Activated B cell treated with CpG ODN at 0.5 μM for 24 hours (primary cell): ENCODE measurements around the gene RGN. TPM values are rescaled to one million over a fixed set of nuclear protein-coding genes. Genes with fewer than 3 reads are reported as not detected.

ENCODE experiments used
- ATAC-seq: fragments of 200-7000 bp; cut with Tn5 transposase; one replicate; pipeline ENCODE4 v1.10.0; 2021; ENCODE audit warnings: low read depth, mild to moderate bottlenecking, moderate library complexity
- CTCF ChIA-PET: fragments of 350-600 bp; sonication (Branson Sonifier 250); formaldehyde crosslinking; loops from one replicate; lab custom pipeline; 2021; ENCODE audit warnings: antibody characterized with exemption; lab: Charles Lee
- POLR2A ChIA-PET: fragments of 350-600 bp; sonication (Branson Sonifier 250); formaldehyde crosslinking; loops from one replicate; lab custom pipeline; 2021; ENCODE audit warnings: antibody characterized with exemption; lab: Charles Lee
- DNase-seq: peaks from one replicate; pipeline ENCODE4 v3.0.0; 2022
- H3K27ac Mint-ChIP-seq: one replicate; pipeline ENCODE4 v1.8.0; 2020; ENCODE audit warnings: mixed read lengths
- H3K27me3 Mint-ChIP-seq: one replicate; pipeline ENCODE4 v1.8.0; 2021; ENCODE audit warnings: mixed read lengths
- H3K36me3 Mint-ChIP-seq: one replicate; pipeline ENCODE4 v1.8.0; 2021; ENCODE audit warnings: low read depth, mixed read lengths
- H3K4me1 Mint-ChIP-seq: one replicate; pipeline ENCODE4 v1.8.0; 2021; ENCODE audit warnings: mixed read lengths
- H3K4me3 Mint-ChIP-seq: one replicate; pipeline ENCODE4 v1.8.0; 2020; ENCODE audit warnings: mild to moderate bottlenecking, mixed read lengths
- H3K9me3 Mint-ChIP-seq: one replicate; pipeline ENCODE4 v1.8.0; 2020; ENCODE audit warnings: mixed read lengths
- intact Hi-C: fragments of 100-400 bp; cut with micrococcal nuclease; formaldehyde crosslinking; loops from one replicate; pipeline ENCODE4 v1.15.1; 2024
- total RNA-seq: library from RNA; stranded (reverse); gene quantifications from 2 replicates; pipeline ENCODE4 v1.2.3, GENCODE V29; 2022
- TF ChIP-seq, protein P1 (sequence below): fragments of 200-600 bp; IDR thresholded peaks from one replicate; pipeline ENCODE4 v1.8.0; 2022; ENCODE audit warnings: antibody characterized with exemption, mild to moderate bottlenecking

RGN gene
- total RNA-seq, 1 donor from 2014 or later, result 0.27 TPM

DNA sequence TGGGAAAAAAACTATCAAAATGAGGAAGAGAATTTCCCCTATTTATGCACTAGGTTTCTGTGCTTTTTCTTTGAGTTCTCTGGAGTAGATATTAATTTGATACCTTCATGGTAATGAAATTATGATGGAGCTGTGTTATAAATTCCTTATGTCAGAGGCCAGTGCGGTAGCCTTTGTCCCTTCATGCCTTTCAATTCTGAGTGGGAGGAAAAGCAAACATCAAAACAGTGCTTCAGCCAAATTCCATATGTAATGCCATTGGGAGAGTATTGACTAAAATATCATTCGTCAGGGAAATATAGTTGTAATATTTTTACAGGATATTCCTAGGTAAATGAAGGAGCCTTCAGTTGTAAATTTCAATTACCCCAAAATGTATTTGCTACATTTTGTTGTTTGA lies 17.5 kb upstream of the RGN start:
- ChIA-PET POLR2A (no interaction called here), CTCF (no interaction called here)
- H3K36me3 Mint-ChIP-seq, result peaks cover 49% of the 10 kb centered on the region
- ATAC-seq (no peak), DNase-seq (no peak)
- no peak overlapping the region for H3K27ac Mint-ChIP-seq
- no peaks in the 10 kb centered on the region for H3K9me3 Mint-ChIP-seq
- H3K4me1 Mint-ChIP-seq, result no peaks in the 10 kb centered on the region
- TF ChIP-seq, protein P1, sequence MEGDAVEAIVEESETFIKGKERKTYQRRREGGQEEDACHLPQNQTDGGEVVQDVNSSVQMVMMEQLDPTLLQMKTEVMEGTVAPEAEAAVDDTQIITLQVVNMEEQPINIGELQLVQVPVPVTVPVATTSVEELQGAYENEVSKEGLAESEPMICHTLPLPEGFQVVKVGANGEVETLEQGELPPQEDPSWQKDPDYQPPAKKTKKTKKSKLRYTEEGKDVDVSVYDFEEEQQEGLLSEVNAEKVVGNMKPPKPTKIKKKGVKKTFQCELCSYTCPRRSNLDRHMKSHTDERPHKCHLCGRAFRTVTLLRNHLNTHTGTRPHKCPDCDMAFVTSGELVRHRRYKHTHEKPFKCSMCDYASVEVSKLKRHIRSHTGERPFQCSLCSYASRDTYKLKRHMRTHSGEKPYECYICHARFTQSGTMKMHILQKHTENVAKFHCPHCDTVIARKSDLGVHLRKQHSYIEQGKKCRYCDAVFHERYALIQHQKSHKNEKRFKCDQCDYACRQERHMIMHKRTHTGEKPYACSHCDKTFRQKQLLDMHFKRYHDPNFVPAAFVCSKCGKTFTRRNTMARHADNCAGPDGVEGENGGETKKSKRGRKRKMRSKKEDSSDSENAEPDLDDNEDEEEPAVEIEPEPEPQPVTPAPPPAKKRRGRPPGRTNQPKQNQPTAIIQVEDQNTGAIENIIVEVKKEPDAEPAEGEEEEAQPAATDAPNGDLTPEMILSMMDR, result no peak
- intact Hi-C loops, result no loop called here
- no peaks in the 10 kb centered on the region for H3K27me3 Mint-ChIP-seq
- H3K4me3 Mint-ChIP-seq, result no peak overlapping the region

DNA sequence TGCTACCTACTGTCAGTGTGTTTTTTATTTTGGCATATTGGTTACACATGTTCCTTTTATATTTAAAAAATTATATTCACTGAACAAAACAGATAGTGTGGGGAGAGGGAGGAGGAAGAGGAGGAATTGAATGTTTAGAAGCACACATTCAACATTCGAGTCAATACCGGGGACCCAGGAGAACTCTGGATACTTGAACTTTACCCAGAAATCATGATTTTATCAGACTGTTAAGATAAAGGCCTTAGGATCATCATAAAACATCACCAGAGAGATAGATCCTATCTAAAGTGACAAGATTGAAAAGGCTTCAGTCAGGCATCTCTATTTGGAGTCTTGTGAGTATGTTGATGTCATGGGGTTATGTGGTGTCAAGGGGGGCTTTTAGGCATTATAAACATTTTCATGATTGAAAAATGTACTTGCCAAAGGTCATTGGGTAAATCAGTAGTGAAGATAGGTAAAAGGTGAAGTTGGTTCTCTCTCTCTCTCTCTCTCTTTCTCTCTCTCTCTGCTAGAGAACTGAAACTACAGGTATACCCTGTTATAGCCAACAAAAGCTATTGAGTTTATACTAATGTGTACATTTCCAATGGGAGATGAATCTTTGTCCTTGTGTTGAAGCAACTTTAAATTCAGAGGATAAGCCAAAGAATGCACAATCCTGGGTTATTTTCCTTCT lies 16.9 kb upstream of the RGN start:
- H3K27ac Mint-ChIP-seq, result no peak overlapping the region
- H3K27me3 Mint-ChIP-seq, result no peaks in the 10 kb centered on the region
- no peaks in the 10 kb centered on the region for H3K4me1 Mint-ChIP-seq
- ChIA-PET CTCF (interaction anchor here (0.9 kb wide), 1 partner anchor 84 kb away, joined by 3 read pairs; no protein-coding TSS in a partner anchor), POLR2A (no interaction called here)
- intact Hi-C loops, result no loop called here
- ATAC-seq (no peak), DNase-seq (no peak)
- peaks cover 42% of the 10 kb centered on the region for H3K36me3 Mint-ChIP-seq
- TF ChIP-seq, protein P1, result no peak
- H3K9me3 Mint-ChIP-seq, result no peaks in the 10 kb centered on the region
- H3K4me3 Mint-ChIP-seq, result no peak overlapping the region

DNA sequence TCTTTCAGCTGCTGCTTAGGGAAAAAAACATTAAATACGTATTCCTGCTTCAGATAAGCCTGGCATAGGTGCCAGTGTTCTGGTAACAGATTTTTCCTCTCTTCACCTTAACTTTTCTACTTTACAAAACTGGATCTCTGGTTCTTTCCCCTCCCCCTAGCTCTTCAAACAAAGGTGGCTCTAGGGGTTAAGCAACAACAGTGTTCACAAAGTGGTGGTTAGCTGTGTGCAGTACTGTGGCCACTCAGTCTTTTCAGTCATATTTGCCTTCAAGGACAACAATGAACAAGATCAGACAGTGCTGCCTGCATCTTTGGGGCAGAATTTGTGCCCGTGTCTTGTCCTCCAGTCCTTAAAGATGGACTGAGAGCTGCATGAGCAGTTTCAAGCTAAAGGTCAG lies 15.1 kb upstream of the RGN start:
- POLR2A ChIA-PET, result no interaction called here
- H3K9me3 Mint-ChIP-seq, result no peaks in the 10 kb centered on the region
- H3K4me1 Mint-ChIP-seq, result no peaks in the 10 kb centered on the region
- CTCF ChIA-PET, result no interaction called here
- DNase-seq, result no peak
- H3K36me3 Mint-ChIP-seq, result peaks cover 26% of the 10 kb centered on the region
- TF ChIP-seq, protein P1, result no peak
- H3K27ac Mint-ChIP-seq, result no peak overlapping the region
- intact Hi-C loops, result no loop called here
- no peak for ATAC-seq
- H3K4me3 Mint-ChIP-seq, result no peak overlapping the region
- H3K27me3 Mint-ChIP-seq, result no peaks in the 10 kb centered on the region

DNA sequence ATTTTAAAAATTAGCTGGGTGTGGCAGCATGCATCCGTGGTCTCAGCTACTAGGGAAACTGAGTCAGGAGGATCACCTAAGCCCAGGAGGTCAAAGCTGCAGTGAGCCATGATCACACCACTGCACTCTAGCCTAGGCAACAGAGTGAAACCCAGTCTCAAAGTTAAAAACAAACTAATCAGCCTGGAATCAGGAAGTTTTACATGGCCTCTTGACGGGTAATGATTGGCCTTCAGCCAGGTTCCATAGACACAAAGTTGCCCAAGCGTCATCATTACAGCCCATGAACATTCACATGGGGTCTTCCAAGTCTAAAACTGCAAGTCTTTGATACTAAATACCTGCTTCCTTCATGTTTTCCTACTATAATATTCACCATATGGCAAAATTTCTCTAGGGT lies 10.0 kb upstream of the RGN start:
- TF ChIP-seq, protein P1, result no peak
- Mint-ChIP-seq H3K4me3 (no peak overlapping the region), H3K27me3 (no peaks in the 10 kb centered on the region), H3K9me3 (no peaks in the 10 kb centered on the region), H3K4me1 (no peaks in the 10 kb centered on the region), H3K36me3 (peaks cover 1% of the 10 kb centered on the region), H3K27ac (no peak overlapping the region)
- DNase-seq, result no peak
- POLR2A ChIA-PET, result interaction anchor here (0.6 kb wide), 1 partner anchor 11 kb away, joined by 8 read pairs; no protein-coding TSS in a partner anchor
- intact Hi-C loops, result no loop called here
- ATAC-seq, result no peak
- CTCF ChIA-PET, result no interaction called here

DNA sequence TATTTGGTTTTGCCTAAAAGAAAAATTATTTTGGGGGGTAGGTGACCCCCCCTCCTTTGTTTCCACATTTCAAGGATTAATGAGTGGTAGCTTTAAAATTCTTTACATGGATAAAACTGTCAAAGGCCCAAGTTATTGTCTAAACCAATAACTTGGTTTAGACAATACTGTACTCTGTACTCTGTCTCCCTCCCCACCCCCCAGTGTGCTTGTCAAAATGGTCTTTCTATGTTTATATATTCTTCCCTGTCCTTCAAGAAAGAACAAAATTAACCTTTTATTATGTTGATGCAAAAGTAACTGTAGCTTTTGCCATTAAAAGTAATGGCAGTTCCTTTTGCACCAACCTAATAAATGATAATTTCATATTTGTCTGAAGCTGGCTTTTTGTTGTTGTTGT lies 9.5 kb upstream of the RGN start:
- H3K27me3 Mint-ChIP-seq, result no peaks in the 10 kb centered on the region
- POLR2A ChIA-PET, result interaction anchor here (0.6 kb wide), 1 partner anchor 10 kb away, joined by 8 read pairs; no protein-coding TSS in a partner anchor
- intact Hi-C loops, result no loop called here
- H3K9me3 Mint-ChIP-seq, result no peaks in the 10 kb centered on the region
- H3K36me3 Mint-ChIP-seq, result no peaks in the 10 kb centered on the region
- no peak overlapping the region for H3K27ac Mint-ChIP-seq
- ATAC-seq (no peak), DNase-seq (no peak)
- H3K4me1 Mint-ChIP-seq, result no peaks in the 10 kb centered on the region
- CTCF ChIA-PET, result no interaction called here
- TF ChIP-seq, protein P1, result no peak
- H3K4me3 Mint-ChIP-seq, result no peak overlapping the region
